Right ventricle myocardium superior (tissue), 1 donor: ENCODE measurements around the gene ALKBH6. TPM values are rescaled to one million over a fixed set of nuclear protein-coding genes. Genes with fewer than 3 reads are reported as not detected.

Source experiments
- ATAC-seq: fragments of 200-7000 bp; cut with Tn5 transposase; one replicate; pipeline ENCODE4 v1.9.1; 2020; ENCODE audit warnings: mild to moderate bottlenecking; ENCODE audit not compliant: poor library complexity
- DNase-seq: peaks from one replicate; pipeline ENCODE4 v3.0.0-alpha.2; 2020
- intact Hi-C: fragments of 100-400 bp; cut with DNase I; formaldehyde crosslinking; loops from one replicate; pipeline ENCODE4 v1.11.2; 2022
- total RNA-seq: library from RNA; stranded (reverse); fragmentation: NEBNext Ultra II Directional; extraction: Animal tissue kit (Norgen Biotek cat#: 25700); gene quantifications from one replicate; pipeline ENCODE4 v1.2.1, GENCODE V29; 2021
- donor health status: DM: no; HTN: yes; CAD: no; lungs with severe emphysema.

Gene ALKBH6
- total RNA-seq, 1 donor from 2014 or later, result 9.4 TPM

GRCh38 chr19:35977446-35978222 is 36.4 kb downstream of the ALKBH6 start:
- intact Hi-C loops, result no loop called here
- DNase-seq (no peak), ATAC-seq (no peak)

GRCh38 chr19:35975608-35976214 is 38.3 kb downstream of the ALKBH6 start:
- DNase-seq, result peak; percentile 10
- intact Hi-C loops, result no loop called here
- no peak for ATAC-seq

- no peak for DNase-seq
- intact Hi-C loops, result no loop called here
- ATAC-seq, result no peak
Observed at GRCh38 chr19:35973487-35973886, 40.5 kb downstream of the ALKBH6 start.

- no peak for DNase-seq
- ATAC-seq, result no peak
- intact Hi-C loops, result no loop called here
Observed at GRCh38 chr19:35966771-35967170, 47.2 kb downstream of the ALKBH6 start.

- intact Hi-C loops, result no loop called here
- no peak for DNase-seq
- ATAC-seq, result no peak
Observed at GRCh38 chr19:35963514-35963913, 50.5 kb downstream of the ALKBH6 start.

- ATAC-seq (no peak), DNase-seq (no peak)
- intact Hi-C loops, result no loop called here
Observed at GRCh38 chr19:35960432-35960972, 53.5 kb downstream of the ALKBH6 start.

GRCh38 chr19:35959968-35960320 is 54.1 kb downstream of the ALKBH6 start:
- intact Hi-C loops, result no loop called here
- no peak for ATAC-seq
- DNase-seq, result no peak

Other genes starting within 250 kb of the ALKBH6 start
- 3.0 TPM for gene ARHGAP33, start 238.6 kb downstream of the ALKBH6 start, total RNA-seq
- not detected for gene PRODH2, start 201.4 kb downstream of the ALKBH6 start, total RNA-seq
- not detected for gene NPHS1, start 161.7 kb downstream of the ALKBH6 start, total RNA-seq
- gene KIRREL2, start 157.3 kb downstream of the ALKBH6 start, total RNA-seq, result not detected
- 17.8 TPM for gene APLP1, start 145.6 kb downstream of the ALKBH6 start, total RNA-seq
- 2.6 TPM for gene NFKBID, start 113.7 kb downstream of the ALKBH6 start, total RNA-seq
- gene HCST, start 111.7 kb downstream of the ALKBH6 start, total RNA-seq, result 4.1 TPM
- 28.3 TPM for gene TYROBP, start 105.9 kb downstream of the ALKBH6 start, total RNA-seq
- 6.1 TPM for gene LRFN3, start 77.8 kb downstream of the ALKBH6 start, total RNA-seq
- gene SDHAF1, start 19.0 kb downstream of the ALKBH6 start, total RNA-seq, result 10.2 TPM
- gene SYNE4, start 5.4 kb downstream of the ALKBH6 start, total RNA-seq, result 0.30 TPM
- gene CLIP3, start 18.7 kb upstream of the ALKBH6 start, total RNA-seq, result 4.1 TPM
- gene THAP8, start 40.1 kb upstream of the ALKBH6 start, total RNA-seq, result 4.2 TPM
- 28.3 TPM for gene WDR62, start 40.7 kb upstream of the ALKBH6 start, total RNA-seq
- gene OVOL3, start 96.9 kb upstream of the ALKBH6 start, total RNA-seq, result not detected
- gene POLR2I, start 100.7 kb upstream of the ALKBH6 start, total RNA-seq, result 145 TPM
- gene TBCB, start 101.3 kb upstream of the ALKBH6 start, total RNA-seq, result 95.8 TPM
- 781 TPM for gene CAPNS1, start 125.9 kb upstream of the ALKBH6 start, total RNA-seq
- gene COX7A1, start 138.2 kb upstream of the ALKBH6 start, total RNA-seq, result 3,311 TPM
- gene ZNF565, start 200.5 kb upstream of the ALKBH6 start, total RNA-seq, result 3.9 TPM
- 29.6 TPM for gene ZNF146, start 200.9 kb upstream of the ALKBH6 start, total RNA-seq